ENCODE results near the gene C4B. TPM values are rescaled to one million over a fixed set of nuclear protein-coding genes. Genes with fewer than 3 reads are reported as not detected.
"Not testable (repeated sequence)": the region's sequence is repeated elsewhere in the genome, so short reads cannot be mapped to it uniquely, and the experiment has no call there.

The C4B gene
- total and polyA plus RNA-seq, 2 donors (not counting 1 experiment from before 2014, with no cell fraction given) = 4.7 to 7.4 TPM

DNA sequence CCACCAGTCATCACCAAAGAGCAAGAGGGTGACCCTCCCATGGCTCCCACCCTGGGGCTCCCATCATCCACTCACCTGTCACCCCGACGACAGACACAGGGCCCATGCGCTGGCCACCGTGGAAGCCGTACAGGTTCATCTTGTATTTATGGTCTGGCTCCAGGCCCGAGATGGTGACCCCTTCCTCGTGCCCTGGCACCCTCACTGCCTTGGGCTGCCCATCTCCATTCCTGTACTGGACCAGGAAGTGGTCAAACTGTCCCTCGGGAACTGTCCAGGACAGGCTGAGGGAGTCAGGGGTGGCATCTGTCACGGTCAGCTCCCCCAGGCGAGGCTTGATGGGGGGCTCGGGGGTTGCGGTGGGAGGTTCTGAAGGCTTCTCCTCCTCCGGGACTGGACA lies 53.7 kb downstream of the C4B start:
- H3K9me3 ChIP-seq (ENCODE audit: control extremely low read depth in 1 of 3, control insufficient read depth in 2 of 3, insufficient read depth in 1 of 3, low read length in 2 of 3); H3K4me1 Mint-ChIP-seq; H3K9me3 Mint-ChIP-seq (ENCODE audit: insufficient read depth); POLR2A ChIA-PET; ATAC-seq (ENCODE audit: low read depth); intact Hi-C loops (cut with micrococcal nuclease); H3K79me2 ChIP-seq (ENCODE audit: control insufficient read depth, insufficient read depth, low read length); H2AFZ ChIP-seq (ENCODE audit: insufficient read depth, low read depth, low read length, poor library complexity, severe bottlenecking); H3K27me3 ChIP-seq (replicated peaks in 1 of 4; ENCODE audit: control extremely low read depth in 1 of 4, control insufficient read depth in 3 of 4, insufficient read depth in 4 of 4, low read length in 3 of 4); DNase-seq; H3K4me3 Mint-ChIP-seq; H3K4me1 ChIP-seq (ENCODE audit: control insufficient read depth in 2 of 2, insufficient read depth in 2 of 2, low read length in 2 of 2); H3K27ac ChIP-seq (ENCODE audit: low read length in 2 of 2); CTCF ChIA-PET; H3K9ac ChIP-seq (ENCODE audit: low read length); H4K20me1 ChIP-seq (ENCODE audit: control insufficient read depth, insufficient read depth, low read length, poor library complexity, severe bottlenecking); H3K4me2 ChIP-seq (replicated peaks; ENCODE audit: low read depth, low read length, poor library complexity, severe bottlenecking); H3K27ac Mint-ChIP-seq; H3K36me3 ChIP-seq (replicated peaks in 1 of 2; ENCODE audit: control extremely low read depth in 1 of 2, control insufficient read depth in 1 of 2, extremely low read depth in 1 of 2, insufficient read depth in 2 of 2, low read length in 1 of 2); H3K4me3 ChIP-seq (ENCODE audit: control extremely low read depth in 1 of 5, extremely low read depth in 1 of 5, insufficient read depth in 1 of 5, low read depth in 2 of 5, low read length in 4 of 5): not testable (repeated sequence)
- WGBS (ENCODE audit: insufficient coverage) = 88% methylated on average over 13 of the region's 13 CpGs
- peaks cover 16% of the 10 kb centered on the region for H3K27me3 Mint-ChIP-seq

DNA sequence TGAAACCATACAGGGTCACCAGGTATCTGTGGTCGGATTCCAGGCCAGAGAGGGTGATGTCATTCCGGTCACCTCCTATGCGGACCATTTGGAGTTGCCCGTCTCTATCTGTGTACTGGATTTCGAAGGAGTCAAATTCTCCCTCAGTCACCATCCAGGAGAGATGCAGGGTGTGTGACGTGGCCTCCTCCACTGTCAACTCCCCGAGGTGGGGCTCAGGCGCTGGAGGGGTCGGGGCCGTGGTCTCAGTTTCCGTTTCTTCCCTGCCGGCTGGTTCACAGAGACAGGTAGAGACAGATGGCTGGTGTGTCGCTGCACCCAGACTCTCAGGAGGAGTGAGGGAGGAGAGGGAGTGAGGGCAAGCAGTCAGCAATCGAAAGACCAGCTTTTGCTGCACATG lies 54.3 kb downstream of the C4B start:
- no peaks in the 10 kb centered on the region for H3K9me3 ChIP-seq (ENCODE audit: control extremely low read depth in 1 of 3, control insufficient read depth in 2 of 3, insufficient read depth in 1 of 3, low read length in 2 of 3)
- H2AFZ ChIP-seq (ENCODE audit: insufficient read depth, low read depth, low read length, poor library complexity, severe bottlenecking) = no peak overlapping the region
- no peak overlapping the region for H3K4me2 ChIP-seq (replicated peaks; ENCODE audit: low read depth, low read length, poor library complexity, severe bottlenecking)
- H3K4me3 ChIP-seq (ENCODE audit: control extremely low read depth in 1 of 5, extremely low read depth in 1 of 5, insufficient read depth in 1 of 5, low read depth in 2 of 5, low read length in 4 of 5) = no peak overlapping the region
- Mint-ChIP-seq H3K27ac (no peak overlapping the region), H3K27me3 (peaks cover 15% of the 10 kb centered on the region), H3K9me3 (ENCODE audit: insufficient read depth) (no peaks in the 10 kb centered on the region), H3K4me3 (no peak overlapping the region), H3K4me1 (no peaks in the 10 kb centered on the region)
- intact Hi-C loops (cut with micrococcal nuclease) = no loop called here
- ATAC-seq (ENCODE audit: low read depth) (no peak), DNase-seq (no peak)
- H3K36me3 ChIP-seq (replicated peaks in 1 of 2; ENCODE audit: control extremely low read depth in 1 of 2, control insufficient read depth in 1 of 2, extremely low read depth in 1 of 2, insufficient read depth in 2 of 2, low read length in 1 of 2) = no peaks in the 10 kb centered on the region
- no peaks in the 10 kb centered on the region for H3K27me3 ChIP-seq (replicated peaks in 1 of 4; ENCODE audit: control extremely low read depth in 1 of 4, control insufficient read depth in 3 of 4, insufficient read depth in 4 of 4, low read length in 3 of 4)
- 90% methylated on average over 14 of the region's 14 CpGs for WGBS (ENCODE audit: insufficient coverage)
- ChIA-PET POLR2A (no interaction called here), CTCF (no interaction called here)
- no peaks in the 10 kb centered on the region for H3K4me1 ChIP-seq (ENCODE audit: control insufficient read depth in 2 of 2, insufficient read depth in 2 of 2, low read length in 2 of 2)
- no peaks in the 10 kb centered on the region for H3K79me2 ChIP-seq (ENCODE audit: control insufficient read depth, insufficient read depth, low read length)
- TF ChIP-seq EZH2 (IDR thresholded peaks at IDR 0.05; ENCODE audit: borderline replicate concordance, insufficient read depth, low read depth, low read length, poor library complexity, severe bottlenecking) = no peak
- TF ChIP-seq, protein P1, sequence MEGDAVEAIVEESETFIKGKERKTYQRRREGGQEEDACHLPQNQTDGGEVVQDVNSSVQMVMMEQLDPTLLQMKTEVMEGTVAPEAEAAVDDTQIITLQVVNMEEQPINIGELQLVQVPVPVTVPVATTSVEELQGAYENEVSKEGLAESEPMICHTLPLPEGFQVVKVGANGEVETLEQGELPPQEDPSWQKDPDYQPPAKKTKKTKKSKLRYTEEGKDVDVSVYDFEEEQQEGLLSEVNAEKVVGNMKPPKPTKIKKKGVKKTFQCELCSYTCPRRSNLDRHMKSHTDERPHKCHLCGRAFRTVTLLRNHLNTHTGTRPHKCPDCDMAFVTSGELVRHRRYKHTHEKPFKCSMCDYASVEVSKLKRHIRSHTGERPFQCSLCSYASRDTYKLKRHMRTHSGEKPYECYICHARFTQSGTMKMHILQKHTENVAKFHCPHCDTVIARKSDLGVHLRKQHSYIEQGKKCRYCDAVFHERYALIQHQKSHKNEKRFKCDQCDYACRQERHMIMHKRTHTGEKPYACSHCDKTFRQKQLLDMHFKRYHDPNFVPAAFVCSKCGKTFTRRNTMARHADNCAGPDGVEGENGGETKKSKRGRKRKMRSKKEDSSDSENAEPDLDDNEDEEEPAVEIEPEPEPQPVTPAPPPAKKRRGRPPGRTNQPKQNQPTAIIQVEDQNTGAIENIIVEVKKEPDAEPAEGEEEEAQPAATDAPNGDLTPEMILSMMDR (IDR thresholded peaks at IDR 0.05) = no peak
- no peak overlapping the region for H3K27ac ChIP-seq (ENCODE audit: low read length in 2 of 2)
- H4K20me1 ChIP-seq (ENCODE audit: control insufficient read depth, insufficient read depth, low read length, poor library complexity, severe bottlenecking) = no peaks in the 10 kb centered on the region
- no peak overlapping the region for H3K9ac ChIP-seq (ENCODE audit: low read length)
